GDM1 (cell line): ENCODE measurements around the gene ZBTB12.

ENCODE experiments used
- DNase-seq: peaks from one replicate; lab custom pipeline; 2025; lab: John Stamatoyannopoulos, UW

ZBTB12 gene

DNA sequence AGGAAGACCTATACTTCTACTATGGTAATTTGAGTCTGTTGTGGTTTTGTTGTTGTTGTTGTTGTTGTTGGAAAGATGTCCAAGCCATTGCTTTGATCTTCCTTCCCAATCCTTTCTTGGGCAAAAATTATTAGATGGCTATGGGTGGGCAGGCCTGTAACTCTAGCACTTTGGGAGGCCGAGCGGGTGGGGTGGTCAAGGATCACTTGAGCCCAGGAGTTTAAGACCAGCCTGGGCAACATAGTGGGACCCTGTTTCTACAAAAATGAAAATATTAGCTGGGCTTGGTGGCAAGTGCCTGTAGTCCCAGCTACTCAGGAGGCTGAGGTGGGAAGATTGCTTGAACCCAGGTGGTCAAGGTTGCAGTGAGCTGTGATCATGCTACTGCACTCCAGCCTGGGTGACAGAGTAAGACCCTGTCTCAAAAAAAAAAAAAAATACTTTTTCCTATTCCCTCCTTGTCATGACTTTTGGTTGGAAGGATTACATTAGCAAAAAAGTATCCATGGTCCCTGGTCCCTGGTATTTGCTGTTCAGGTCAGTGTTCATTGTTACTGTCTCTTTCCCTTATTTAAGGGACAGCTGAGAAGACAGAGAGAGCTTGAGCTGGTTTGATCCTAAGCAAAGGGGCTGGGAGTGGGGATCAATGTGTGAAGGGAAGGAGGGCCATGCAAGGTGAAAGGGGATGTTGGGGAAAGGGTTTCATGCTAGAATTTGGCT lies 51.0 kb downstream of the ZBTB12 start:
- no peak for DNase-seq
